Stomach (tissue), 4 donors: Measurements from ENCODE around the gene PNKP.

Source experiments
- EP300 ChIP-seq: sonication (generic); formaldehyde crosslinking; IDR thresholded peaks from one replicate; pipeline ENCODE4 v1.6.1; 2017; ENCODE audit warnings: antibody characterized with exemption
- POLR2A ChIP-seq, 4 donors: fragments of 450-650 bp; IDR thresholded peaks; one replicate each; pipeline ENCODE4 v1.6.1; 2016; ENCODE audit warnings: antibody characterized with exemption in 4 of 4, control low read depth in 2 of 4, mild to moderate bottlenecking in 1 of 4, moderate library complexity in 1 of 4
- POLR2AphosphoS5 ChIP-seq, 3 donors: sonication (generic); formaldehyde crosslinking; IDR thresholded peaks; one replicate each; pipeline ENCODE4 v1.6.1; 2016; ENCODE audit warnings: antibody characterized with exemption in 3 of 3
- TF ChIP-seq, protein P1 (sequence below), 7 experiments: fragments of 450-650 bp in 4 of 7; fragments of 200-600 bp in 3 of 7; sonication (generic) in 3 of 7; IDR thresholded peaks; one replicate each; pipeline ENCODE4 v1.5.1; 2016 to 2019; ENCODE audit warnings: antibody characterized with exemption in 7 of 7, control low read depth in 2 of 7, mild to moderate bottlenecking in 1 of 7

DNA sequence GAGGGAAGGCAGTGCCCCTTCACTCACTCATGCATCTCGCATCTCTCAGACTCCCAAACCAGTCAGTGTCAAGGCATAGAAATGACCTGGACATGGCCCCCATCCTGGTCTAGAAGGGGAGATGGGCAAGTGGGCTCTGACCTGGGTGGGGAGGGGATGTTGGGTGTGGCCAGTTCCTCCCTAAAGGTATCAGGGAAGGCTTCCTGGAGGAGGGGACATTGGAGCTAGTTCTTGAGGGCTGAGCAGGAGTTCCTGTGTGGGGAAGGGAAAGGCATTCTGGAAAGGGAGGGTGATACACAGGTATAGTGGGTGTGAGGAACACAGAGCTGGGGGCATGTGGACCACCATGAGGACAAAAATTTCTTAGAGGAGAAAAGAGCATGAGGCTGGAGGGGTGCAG lies 25.3 kb upstream of the PNKP start:
- TF ChIP-seq EP300 (no peak), POLR2A (IDR thresholded peaks at IDR 0.05) (no peak), POLR2AphosphoS5 (IDR thresholded peaks at IDR 0.05) (no peak)
- TF ChIP-seq, protein P1, sequence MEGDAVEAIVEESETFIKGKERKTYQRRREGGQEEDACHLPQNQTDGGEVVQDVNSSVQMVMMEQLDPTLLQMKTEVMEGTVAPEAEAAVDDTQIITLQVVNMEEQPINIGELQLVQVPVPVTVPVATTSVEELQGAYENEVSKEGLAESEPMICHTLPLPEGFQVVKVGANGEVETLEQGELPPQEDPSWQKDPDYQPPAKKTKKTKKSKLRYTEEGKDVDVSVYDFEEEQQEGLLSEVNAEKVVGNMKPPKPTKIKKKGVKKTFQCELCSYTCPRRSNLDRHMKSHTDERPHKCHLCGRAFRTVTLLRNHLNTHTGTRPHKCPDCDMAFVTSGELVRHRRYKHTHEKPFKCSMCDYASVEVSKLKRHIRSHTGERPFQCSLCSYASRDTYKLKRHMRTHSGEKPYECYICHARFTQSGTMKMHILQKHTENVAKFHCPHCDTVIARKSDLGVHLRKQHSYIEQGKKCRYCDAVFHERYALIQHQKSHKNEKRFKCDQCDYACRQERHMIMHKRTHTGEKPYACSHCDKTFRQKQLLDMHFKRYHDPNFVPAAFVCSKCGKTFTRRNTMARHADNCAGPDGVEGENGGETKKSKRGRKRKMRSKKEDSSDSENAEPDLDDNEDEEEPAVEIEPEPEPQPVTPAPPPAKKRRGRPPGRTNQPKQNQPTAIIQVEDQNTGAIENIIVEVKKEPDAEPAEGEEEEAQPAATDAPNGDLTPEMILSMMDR (IDR thresholded peaks at IDR 0.05), result no peak
